Measurements from ENCODE around the gene ULK2. TPM values are rescaled to one million over a fixed set of nuclear protein-coding genes. Genes with fewer than 3 reads are reported as not detected.

ULK2 gene
- total and polyA plus RNA-seq, 2 of the 13 experiments (the other 11 are each of a cell fraction or from before 2014, with no cell fraction given): 0.01 TPM; not detected in 1

DNA sequence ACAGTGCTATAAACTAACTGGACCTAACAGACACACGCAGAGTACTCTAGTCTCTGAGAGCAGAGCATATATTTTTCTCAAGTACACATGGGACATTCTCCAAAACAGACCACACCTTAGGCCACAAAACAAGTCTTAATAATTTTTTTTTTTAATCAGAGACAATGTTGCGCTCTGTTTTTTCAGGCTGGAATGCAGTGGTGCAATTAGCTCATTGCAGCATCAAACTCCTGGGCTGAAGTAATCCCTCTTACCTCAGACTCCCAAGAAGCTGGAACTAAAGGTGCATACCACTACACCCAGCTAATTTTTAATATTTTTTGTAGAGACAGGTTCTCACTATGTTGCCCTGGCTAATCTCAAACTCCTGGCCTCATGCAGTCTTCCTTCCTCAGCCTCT, 37.7 kb downstream of the ULK2 start:
- no peak for DNase-seq (ENCODE audit: low spot score)

More for the DNA sequence above, 37.7 kb downstream of the ULK2 start:
- no peak overlapping the region for H3K27ac ChIP-seq (ENCODE audit: extremely low read length, insufficient read depth, low read length)
- no peak overlapping the region for H2AFZ ChIP-seq (ENCODE audit: low read length)
- ChIA-PET CTCF (ENCODE audit: low intra/inter-chr PET ratio, low total read pairs) (no interaction called here), POLR2A (no interaction called here)
- H3K9ac ChIP-seq (ENCODE audit: insufficient read depth, low read depth, low read length): no peak overlapping the region
- no peaks in the 10 kb centered on the region for H3K79me2 ChIP-seq (ENCODE audit: insufficient read depth, low read length)
- H4K20me1 ChIP-seq (ENCODE audit: insufficient read depth, low read length): no peaks in the 10 kb centered on the region
- no peaks in the 10 kb centered on the region for H3K9me3 ChIP-seq (ENCODE audit: low read length)
- FAIRE-seq (no peak), ATAC-seq (no peak)
- H3K4me2 ChIP-seq (ENCODE audit: low read depth, low read length): no peak overlapping the region
- WGBS (ENCODE audit: low lambda C conversion rate): 76% methylated on average over 2 of the region's 2 CpGs
- no peaks in the 10 kb centered on the region for H3K4me1 ChIP-seq (ENCODE audit: insufficient read depth, low read length)
- in situ Hi-C loops (cut with HindIII; ENCODE audit: extremely low pct_ligation_motif_present, low pct_unique_long_range_greater_than_20kb): no loop called here
- intact Hi-C loops (cut with micrococcal nuclease; ENCODE audit: unreplicated experiment): no loop called here
- TF ChIP-seq ZMYM2 (CRISPR knock-in tag; IDR thresholded peaks at IDR 0.05): no peak
- TF ChIP-seq ZNF761 (CRISPR knock-in tag; conservative IDR thresholded peaks at IDR 0.05): no peak
- no peak for TF ChIP-seq SYNCRIP (IDR thresholded peaks at IDR 0.05; ENCODE audit: insufficient read depth, low read depth, low read length)
- TF ChIP-seq ZNF180 (CRISPR knock-in tag; IDR thresholded peaks at IDR 0.05; ENCODE audit: borderline replicate concordance, low read depth): no peak
- no peak for TF ChIP-seq ZNF549 (CRISPR knock-in tag; IDR thresholded peaks at IDR 0.05)
- TF ChIP-seq, protein P1, sequence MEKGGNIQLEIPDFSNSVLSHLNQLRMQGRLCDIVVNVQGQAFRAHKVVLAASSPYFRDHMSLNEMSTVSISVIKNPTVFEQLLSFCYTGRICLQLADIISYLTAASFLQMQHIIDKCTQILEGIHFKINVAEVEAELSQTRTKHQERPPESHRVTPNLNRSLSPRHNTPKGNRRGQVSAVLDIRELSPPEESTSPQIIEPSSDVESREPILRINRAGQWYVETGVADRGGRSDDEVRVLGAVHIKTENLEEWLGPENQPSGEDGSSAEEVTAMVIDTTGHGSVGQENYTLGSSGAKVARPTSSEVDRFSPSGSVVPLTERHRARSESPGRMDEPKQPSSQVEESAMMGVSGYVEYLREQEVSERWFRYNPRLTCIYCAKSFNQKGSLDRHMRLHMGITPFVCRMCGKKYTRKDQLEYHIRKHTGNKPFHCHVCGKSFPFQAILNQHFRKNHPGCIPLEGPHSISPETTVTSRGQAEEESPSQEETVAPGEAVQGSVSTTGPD (CRISPR knock-in tag; IDR thresholded peaks at IDR 0.05): no peak
- TF ChIP-seq TEAD2 (CRISPR knock-in tag; IDR thresholded peaks at IDR 0.05): no peak
- no peak for TF ChIP-seq XRCC5 (optimal IDR thresholded peaks at IDR 0.05; ENCODE audit: low read length)
- no peak for TF ChIP-seq ZFP82 (CRISPR knock-in tag; IDR thresholded peaks at IDR 0.05; ENCODE audit: borderline replicate concordance)
- TF ChIP-seq, protein P2, sequence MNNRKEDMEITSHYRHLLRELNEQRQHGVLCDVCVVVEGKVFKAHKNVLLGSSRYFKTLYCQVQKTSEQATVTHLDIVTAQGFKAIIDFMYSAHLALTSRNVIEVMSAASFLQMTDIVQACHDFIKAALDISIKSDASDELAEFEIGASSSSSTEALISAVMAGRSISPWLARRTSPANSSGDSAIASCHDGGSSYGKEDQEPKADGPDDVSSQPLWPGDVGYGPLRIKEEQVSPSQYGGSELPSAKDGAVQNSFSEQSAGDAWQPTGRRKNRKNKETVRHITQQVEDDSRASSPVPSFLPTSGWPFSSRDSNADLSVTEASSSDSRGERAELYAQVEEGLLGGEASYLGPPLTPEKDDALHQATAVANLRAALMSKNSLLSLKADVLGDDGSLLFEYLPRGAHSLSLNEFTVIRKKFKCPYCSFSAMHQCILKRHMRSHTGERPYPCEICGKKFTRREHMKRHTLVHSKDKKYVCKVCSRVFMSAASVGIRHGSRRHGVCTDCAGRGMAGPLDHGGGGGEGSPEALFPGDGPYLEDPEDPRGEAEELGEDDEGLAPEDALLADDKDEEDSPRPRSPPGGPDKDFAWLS (CRISPR knock-in tag; IDR thresholded peaks at IDR 0.05; ENCODE audit: borderline replicate concordance): no peak
- no peak for TF ChIP-seq BORCS8-MEF2B (CRISPR knock-in tag; IDR thresholded peaks at IDR 0.05)
- no TSS peak for BruUV-seq (replicated peaks)
- no peaks in the 10 kb centered on the region for H3K36me3 ChIP-seq (replicated peaks in 1 of 2; ENCODE audit: control insufficient read depth in 1 of 2, insufficient read depth in 2 of 2, low read length in 2 of 2)
- no peak overlapping the region for H3K4me3 ChIP-seq (replicated peaks in 1 of 3; ENCODE audit: insufficient read depth in 1 of 3, low read depth in 2 of 3, low read length in 3 of 3)
- H3K27me3 ChIP-seq (ENCODE audit: control insufficient read depth in 1 of 2, insufficient read depth in 2 of 2, low read length in 2 of 2): no peaks in the 10 kb centered on the region; a peak in 2 of 5 replicates

All from HepG2 (cell line).